WTC11 (cell line): ENCODE data around the gene ARL8A.
"Not testable (repeated sequence)": the region's sequence is repeated elsewhere in the genome, so short reads cannot be mapped to it uniquely, and the experiment has no call there.

Experiments
- ATF2 ChIP-seq: sonication (generic); formaldehyde crosslinking; IDR thresholded peaks from 2 replicates; pipeline ENCODE4 v1.8.1; 2022; ENCODE audit warnings: low read depth, missing genetic modification reagents, borderline replicate concordance
- ATF3 ChIP-seq: sonication (generic); formaldehyde crosslinking; conservative IDR thresholded peaks from 2 replicates; pipeline ENCODE4 v1.8.1; 2022; ENCODE audit warnings: mild to moderate bottlenecking, missing genetic modification reagents
- CREM ChIP-seq: sonication (generic); formaldehyde crosslinking; IDR thresholded peaks from 2 replicates; pipeline ENCODE4 v1.8.1; 2022; ENCODE audit warnings: mild to moderate bottlenecking, missing genetic modification reagents, moderate library complexity
- CTCF ChIP-seq: fragments of 200-600 bp; IDR thresholded peaks from 2 replicates; pipeline ENCODE4 v1.8.0; 2022; ENCODE audit warnings: antibody characterized with exemption
- FOXJ3 ChIP-seq: sonication (generic); formaldehyde crosslinking; IDR thresholded peaks from 2 replicates; pipeline ENCODE4 v1.9.0; 2021; ENCODE audit warnings: missing genetic modification reagents, mild to moderate bottlenecking, borderline replicate concordance
- FOXK1 ChIP-seq: sonication (generic); formaldehyde crosslinking; IDR thresholded peaks from 2 replicates; pipeline ENCODE4 v1.8.0; 2022; ENCODE audit warnings: mild to moderate bottlenecking, moderate library complexity, missing genetic modification reagents
- RORB ChIP-seq: fragments of 250-450 bp; sonication (Bioruptor Pico); IDR thresholded peaks from 2 replicates; pipeline ENCODE4 v1.9.0; 2021; ENCODE audit warnings: mild to moderate bottlenecking
- TCF7 ChIP-seq: sonication (generic); formaldehyde crosslinking; IDR thresholded peaks from 2 replicates; pipeline ENCODE4 v1.8.0; 2022; ENCODE audit warnings: mild to moderate bottlenecking, low read depth, missing genetic modification reagents, moderate library complexity
- TEAD4 ChIP-seq: sonication (generic); formaldehyde crosslinking; IDR thresholded peaks from 2 replicates; pipeline ENCODE4 v1.8.0; 2022; ENCODE audit warnings: mild to moderate bottlenecking, missing genetic modification reagents
- ZNF317 ChIP-seq: sonication (generic); formaldehyde crosslinking; IDR thresholded peaks from 2 replicates; pipeline ENCODE4 v1.8.1; 2023; ENCODE audit warnings: low read depth, mild to moderate bottlenecking, moderate library complexity, missing genetic modification reagents, borderline replicate concordance

- not testable (repeated sequence) for TF ChIP-seq CTCF; TCF7 (CRISPR knock-in tag); FOXJ3; CREM (CRISPR knock-in tag); ATF3 (CRISPR knock-in tag); FOXK1 (CRISPR knock-in tag); ATF2; ZNF317 (CRISPR knock-in tag); TEAD4 (CRISPR knock-in tag); RORB (CRISPR knock-in tag)
Measured at GRCh38 chr1:202167054-202167453, 22.5 kb upstream of the ARL8A start.
